H1 (cell line): Measurements from ENCODE around the gene CYP26A1. TPM values are rescaled to one million over a fixed set of nuclear protein-coding genes. Genes with fewer than 3 reads are reported as not detected.

ENCODE experiments used
- CHD7 ChIP-seq: fragments of 300-600 bp; sonication (generic); IDR thresholded peaks from 2 replicates; pipeline ENCODE4 v1.7.1; 2012; ENCODE audit warnings: low read length, moderate library complexity, mild to moderate bottlenecking, inconsistent platforms; ENCODE audit not compliant: insufficient replicate concordance
- polyA plus RNA-seq, 7 experiments: library from polyadenylated mRNA; depleted of rRNA in 3 of 7; stranded (reverse) in 5 of 7; unstranded in 2 of 7; fragments of >200 nt in 5 of 7; fragments of 200-250 nt in 2 of 7; gene quantifications; 1 replicate in 5 of 7; 2 replicates in 1 of 7; 4 replicates in 1 of 7; pipeline versions ENCODE4 v1.2.1 to v1.2.3, GENCODE V29; 2011 to 2013; ENCODE audit warnings: missing spikeins in 2 of 7, mixed read lengths in 2 of 7
- total RNA-seq: library from RNA; stranded (reverse); fragmentation: NEBNext Ultra II Directional; extraction: Animal tissue kit (Norgen Biotek cat#: 25700); gene quantifications from 2 replicates; pipeline ENCODE4 v1.2.1, GENCODE V29; 2021

Gene CYP26A1
- total and polyA plus RNA-seq, 2 of the 8 experiments (the other 6 are each of a cell fraction or from before 2014, with no cell fraction given) = 5.0 to 9.1 TPM

- TF ChIP-seq CHD7 = no peak
Measured at GRCh38 chr10:93039110-93039509, 34.6 kb upstream of the CYP26A1 start (continued).
